ENCODE results near the gene FOXN3. TPM values are rescaled to one million over a fixed set of nuclear protein-coding genes. Genes with fewer than 3 reads are reported as not detected.

Gene FOXN3
- total RNA-seq, 2 donors from 2014 or later, result 42.3 to 61.6 TPM

GRCh38 chr14:89137526-89138163, 279.4 kb downstream of the FOXN3 start:
- H3K27ac ChIP-seq, result no peak overlapping the region
- no peaks in the 10 kb centered on the region for H3K4me1 ChIP-seq
- peaks cover 0 to 7% (median 0%) of the 10 kb centered on the region in 3 donors for H3K9me3 ChIP-seq
- no peaks in the 10 kb centered on the region for H3K27me3 ChIP-seq
- 71% methylated on average over 7 of the region's 7 CpGs for WGBS, 2 donors
- no peak for TF ChIP-seq POLR2A (IDR thresholded peaks at IDR 0.05)
- TF ChIP-seq CTCF (IDR thresholded peaks at IDR 0.05), result no peak
- ATAC-seq (no peak), DNase-seq (peak; percentile 17 to 55 (median 29))
- intact Hi-C loops (cut with DNase I), result no loop called here
- H3K4me3 ChIP-seq, result no peak overlapping the region
- no peaks in the 10 kb centered on the region for H3K36me3 ChIP-seq (replicated peaks in 1 of 2; ENCODE audit: insufficient read depth in 1 of 2, low read depth in 2 of 2)

- ATAC-seq (no peak), DNase-seq (no peak)
- Histone ChIP-seq H3K4me3 (no peak overlapping the region), H3K36me3 (replicated peaks in 1 of 2; ENCODE audit: insufficient read depth in 1 of 2, low read depth in 2 of 2) (no peaks in the 10 kb centered on the region), H3K9me3 (peaks cover 0 to 7% (median 0%) of the 10 kb centered on the region in 3 donors), H3K27me3 (no peaks in the 10 kb centered on the region), H3K27ac (no peak overlapping the region), H3K4me1 (no peaks in the 10 kb centered on the region)
- 79 to 85% methylated on average over 3 of the region's 3 CpGs for WGBS, 2 donors
- TF ChIP-seq POLR2A (IDR thresholded peaks at IDR 0.05), result no peak
- TF ChIP-seq CTCF (IDR thresholded peaks at IDR 0.05), result no peak
- intact Hi-C loops (cut with DNase I), result no loop called here
Observed at GRCh38 chr14:89136587-89136986, 280.4 kb downstream of the FOXN3 start.

- TF ChIP-seq CTCF (IDR thresholded peaks at IDR 0.05) (no peak), POLR2A (IDR thresholded peaks at IDR 0.05) (no peak)
- DNase-seq, result peak in 2 of 4 donors; percentile 10 to 55
- no peak for ATAC-seq
- Histone ChIP-seq H3K9me3 (peaks cover 0 to 7% (median 0%) of the 10 kb centered on the region in 3 donors), H3K27ac (no peak overlapping the region), H3K4me3 (no peak overlapping the region), H3K36me3 (replicated peaks in 1 of 2; ENCODE audit: insufficient read depth in 1 of 2, low read depth in 2 of 2) (no peaks in the 10 kb centered on the region), H3K4me1 (no peaks in the 10 kb centered on the region), H3K27me3 (no peaks in the 10 kb centered on the region)
- WGBS, 2 donors, result 58 to 61% methylated on average over 2 of the region's 2 CpGs
- intact Hi-C loops (cut with DNase I), result no loop called here
Observed at GRCh38 chr14:89134640-89135039, 282.4 kb downstream of the FOXN3 start.

GRCh38 chr14:89131004-89131750, 285.9 kb downstream of the FOXN3 start:
- no peak for DNase-seq
- H3K27ac ChIP-seq, result no peak overlapping the region
- H3K9me3 ChIP-seq, result peaks cover 0 to under 1% (median 0%) of the 10 kb centered on the region in 3 donors
- ATAC-seq, result no peak
- H3K4me1 ChIP-seq, result no peaks in the 10 kb centered on the region
- H3K4me3 ChIP-seq, result no peak overlapping the region
- WGBS, 2 donors, result 75 to 80% methylated on average over 6 of the region's 6 CpGs
- intact Hi-C loops (cut with DNase I), result no loop called here
- TF ChIP-seq POLR2A (IDR thresholded peaks at IDR 0.05) (no peak), CTCF (IDR thresholded peaks at IDR 0.05) (no peak)
- H3K36me3 ChIP-seq (replicated peaks in 1 of 2; ENCODE audit: insufficient read depth in 1 of 2, low read depth in 2 of 2), result no peaks in the 10 kb centered on the region
- H3K27me3 ChIP-seq, result no peaks in the 10 kb centered on the region
